ENCODE measurements around the gene KSR2. TPM values are rescaled to one million over a fixed set of nuclear protein-coding genes. Genes with fewer than 3 reads are reported as not detected.
"Not testable (repeated sequence)": the region's sequence is repeated elsewhere in the genome, so short reads cannot be mapped to it uniquely, and the experiment has no call there.

KSR2 gene
- total RNA-seq, 2 donors from 2014 or later, result 0.07 to 0.08 TPM

DNA sequence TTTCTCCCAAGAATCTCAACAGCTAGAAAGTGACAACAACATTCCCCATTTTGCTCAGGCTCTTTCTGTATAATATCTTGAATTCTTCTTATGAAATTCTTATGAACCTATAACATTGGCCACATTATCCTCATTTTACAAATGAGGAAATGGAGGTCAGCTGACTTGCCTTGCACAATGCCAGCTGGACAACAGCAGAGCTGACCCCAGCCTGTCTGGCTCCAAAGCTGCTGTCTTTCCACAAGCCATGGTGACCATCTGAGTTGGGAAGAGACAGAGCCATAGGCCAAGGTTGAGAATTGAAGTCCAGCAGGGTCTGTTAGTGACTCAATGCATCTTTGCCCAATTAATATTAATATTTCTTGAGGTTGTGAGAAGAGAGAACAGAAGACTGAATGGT is 87.3 kb downstream of the KSR2 start:
- no peaks in the 10 kb centered on the region for H3K4me1 ChIP-seq
- no peaks in the 10 kb centered on the region for H3K27me3 ChIP-seq
- H3K36me3 ChIP-seq, result no peaks in the 10 kb centered on the region
- no peak overlapping the region for H3K27ac ChIP-seq
- H3K9me3 ChIP-seq, result no peaks in the 10 kb centered on the region
- DNase-seq (ENCODE audit: low spot score), result no peak
- H3K4me3 ChIP-seq, result no peak overlapping the region
- TF ChIP-seq, protein P1, sequence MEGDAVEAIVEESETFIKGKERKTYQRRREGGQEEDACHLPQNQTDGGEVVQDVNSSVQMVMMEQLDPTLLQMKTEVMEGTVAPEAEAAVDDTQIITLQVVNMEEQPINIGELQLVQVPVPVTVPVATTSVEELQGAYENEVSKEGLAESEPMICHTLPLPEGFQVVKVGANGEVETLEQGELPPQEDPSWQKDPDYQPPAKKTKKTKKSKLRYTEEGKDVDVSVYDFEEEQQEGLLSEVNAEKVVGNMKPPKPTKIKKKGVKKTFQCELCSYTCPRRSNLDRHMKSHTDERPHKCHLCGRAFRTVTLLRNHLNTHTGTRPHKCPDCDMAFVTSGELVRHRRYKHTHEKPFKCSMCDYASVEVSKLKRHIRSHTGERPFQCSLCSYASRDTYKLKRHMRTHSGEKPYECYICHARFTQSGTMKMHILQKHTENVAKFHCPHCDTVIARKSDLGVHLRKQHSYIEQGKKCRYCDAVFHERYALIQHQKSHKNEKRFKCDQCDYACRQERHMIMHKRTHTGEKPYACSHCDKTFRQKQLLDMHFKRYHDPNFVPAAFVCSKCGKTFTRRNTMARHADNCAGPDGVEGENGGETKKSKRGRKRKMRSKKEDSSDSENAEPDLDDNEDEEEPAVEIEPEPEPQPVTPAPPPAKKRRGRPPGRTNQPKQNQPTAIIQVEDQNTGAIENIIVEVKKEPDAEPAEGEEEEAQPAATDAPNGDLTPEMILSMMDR (IDR thresholded peaks at IDR 0.05), result no peak

DNA sequence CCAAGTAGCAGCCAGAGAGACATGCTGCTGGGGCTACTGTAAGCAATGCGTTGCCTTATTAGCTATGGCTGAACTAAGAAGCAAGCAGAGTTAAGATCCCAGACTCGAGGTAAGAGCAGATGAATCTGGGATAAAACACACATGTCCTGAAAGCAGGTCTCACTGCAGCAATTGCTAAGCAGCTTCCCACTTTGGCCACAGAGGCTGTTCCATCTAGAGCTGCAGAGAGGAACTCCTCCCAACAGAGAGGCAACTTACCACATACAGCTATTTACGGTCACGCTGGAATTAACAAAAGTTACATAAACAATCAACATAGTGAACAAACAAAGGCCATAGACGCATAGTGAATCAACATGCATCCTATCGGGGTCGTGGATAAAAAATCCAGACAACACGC is 90.2 kb downstream of the KSR2 start:
- no peak for DNase-seq (ENCODE audit: low spot score)
- H3K9me3 ChIP-seq, result no peaks in the 10 kb centered on the region
- TF ChIP-seq, protein P1 (IDR thresholded peaks at IDR 0.05), result no peak
- H3K27me3 ChIP-seq, result no peaks in the 10 kb centered on the region
- peaks cover 0 to 7% of the 10 kb centered on the region in 2 donors for H3K4me1 ChIP-seq
- H3K27ac ChIP-seq, result no peak overlapping the region
- H3K36me3 ChIP-seq, result no peaks in the 10 kb centered on the region
- no peak overlapping the region for H3K4me3 ChIP-seq

GRCh38 chr12:117876436-117876816 is 92.4 kb downstream of the KSR2 start:
- H3K4me3 ChIP-seq, result no peak overlapping the region
- TF ChIP-seq, protein P1 (IDR thresholded peaks at IDR 0.05), result no peak
- no peaks in the 10 kb centered on the region for H3K27me3 ChIP-seq
- DNase-seq (ENCODE audit: low spot score), result no peak
- peaks cover 0 to 7% of the 10 kb centered on the region in 2 donors for H3K4me1 ChIP-seq
- H3K36me3 ChIP-seq, result no peaks in the 10 kb centered on the region
- H3K9me3 ChIP-seq, result no peaks in the 10 kb centered on the region
- no peak overlapping the region for H3K27ac ChIP-seq

DNA sequence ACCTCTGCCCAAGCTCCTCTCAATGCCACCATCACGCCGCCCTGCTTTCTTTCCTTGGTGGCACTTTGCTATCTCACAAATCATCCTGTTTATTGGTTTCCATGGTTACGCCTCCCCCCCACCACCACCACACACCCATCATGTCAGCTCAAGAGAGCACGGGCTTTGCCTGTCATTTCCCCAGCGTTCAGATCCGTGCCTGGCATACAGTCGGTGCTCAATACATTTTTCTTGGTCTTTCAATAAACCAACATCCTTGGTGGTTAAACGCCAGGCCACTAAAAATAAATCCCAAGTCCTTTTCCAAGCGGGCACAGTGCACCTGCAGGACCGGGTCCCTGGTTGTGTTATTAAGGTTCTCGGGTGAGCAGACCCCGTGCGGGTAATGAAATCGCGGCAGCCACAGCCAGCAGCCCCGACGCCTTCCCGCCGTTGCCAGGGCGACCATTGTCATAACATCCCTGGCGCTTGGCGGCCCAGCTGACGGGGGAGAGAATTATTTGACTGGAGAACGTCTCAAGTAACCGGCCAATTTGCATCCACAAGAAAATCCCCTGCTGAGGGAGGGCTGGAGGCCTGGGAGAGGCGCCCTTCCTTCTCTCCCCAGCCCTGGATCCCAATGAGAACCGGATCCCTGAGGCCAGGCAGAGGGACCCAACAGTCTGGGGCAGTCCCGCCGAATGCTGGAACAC is 92.9 kb downstream of the KSR2 start:
- H3K4me3 ChIP-seq, result no peak overlapping the region
- H3K4me1 ChIP-seq, result peaks cover 0 to 7% of the 10 kb centered on the region in 2 donors
- TF ChIP-seq, protein P1 (IDR thresholded peaks at IDR 0.05), result no peak
- no peaks in the 10 kb centered on the region for H3K27me3 ChIP-seq
- H3K36me3 ChIP-seq, result no peaks in the 10 kb centered on the region
- no peak overlapping the region for H3K27ac ChIP-seq
- H3K9me3 ChIP-seq, result no peaks in the 10 kb centered on the region
- no peak for DNase-seq (ENCODE audit: low spot score)

DNA sequence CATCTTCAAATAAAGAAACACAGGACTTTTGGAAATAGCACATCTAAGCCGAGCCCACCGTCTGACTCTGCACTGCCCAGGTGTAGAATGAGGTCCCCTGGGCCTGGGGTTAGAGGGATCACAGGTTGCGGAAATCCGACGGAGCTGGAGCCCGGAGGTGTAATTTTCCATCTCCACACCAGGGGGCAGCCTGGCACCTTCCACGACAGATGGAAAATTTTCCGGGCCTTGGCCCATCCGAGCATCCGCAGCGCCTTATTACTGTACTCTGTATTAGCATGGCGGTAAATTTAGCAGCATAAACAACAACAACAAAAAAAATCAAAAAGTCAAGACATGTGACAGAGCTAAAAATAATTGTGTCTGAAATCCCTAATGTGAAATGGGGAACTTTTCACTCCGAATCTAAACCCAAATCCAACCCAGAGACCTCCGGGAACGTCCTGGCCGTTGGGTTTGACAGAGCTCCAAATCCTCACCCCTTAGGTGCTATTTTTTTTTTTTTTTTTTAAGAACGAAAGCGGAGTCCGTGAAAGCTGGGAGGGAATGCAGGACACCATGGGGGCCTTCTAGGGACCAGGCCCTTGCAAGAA is 93.9 kb downstream of the KSR2 start:
- Histone ChIP-seq H3K4me1 (peaks cover 0 to 7% of the 10 kb centered on the region in 2 donors), H3K27me3 (no peaks in the 10 kb centered on the region), H3K36me3 (no peaks in the 10 kb centered on the region), H3K9me3 (no peaks in the 10 kb centered on the region), H3K4me3 (no peak overlapping the region), H3K27ac (no peak overlapping the region)
- TF ChIP-seq, protein P1 (IDR thresholded peaks at IDR 0.05), result peak; percentile 88 to 93
- peak; percentile 70 for DNase-seq (ENCODE audit: low spot score)

- not testable (repeated sequence) for H3K4me1 ChIP-seq; DNase-seq (ENCODE audit: low spot score); H3K27ac ChIP-seq; H3K9me3 ChIP-seq; H3K4me3 ChIP-seq; H3K36me3 ChIP-seq; H3K27me3 ChIP-seq
These were observed 94.6 kb downstream of the KSR2 start for GRCh38 chr12:117874198-117874597.

Data from right atrium auricular region (tissue), 2 donors.